ENCODE results near the gene LRRC61. TPM values are rescaled to one million over a fixed set of nuclear protein-coding genes. Genes with fewer than 3 reads are reported as not detected.

Gene LRRC61
- total RNA-seq, 2 donors from 2014 or later = 32.7 to 61.6 TPM

GRCh38 chr7:150361807-150362621 lies 38.9 kb downstream of the LRRC61 start:
- H3K27me3 Mint-ChIP-seq = no peaks in the 10 kb centered on the region
- peaks cover 19% of the 10 kb centered on the region for H3K4me1 Mint-ChIP-seq
- H3K9me3 Mint-ChIP-seq = no peaks in the 10 kb centered on the region
- H3K4me3 Mint-ChIP-seq = no peak overlapping the region
- ATAC-seq (replicated peaks) = no peak
- H3K27ac Mint-ChIP-seq = no peak overlapping the region
- no peaks in the 10 kb centered on the region for H3K36me3 Mint-ChIP-seq (ENCODE audit: low read depth)

DNA sequence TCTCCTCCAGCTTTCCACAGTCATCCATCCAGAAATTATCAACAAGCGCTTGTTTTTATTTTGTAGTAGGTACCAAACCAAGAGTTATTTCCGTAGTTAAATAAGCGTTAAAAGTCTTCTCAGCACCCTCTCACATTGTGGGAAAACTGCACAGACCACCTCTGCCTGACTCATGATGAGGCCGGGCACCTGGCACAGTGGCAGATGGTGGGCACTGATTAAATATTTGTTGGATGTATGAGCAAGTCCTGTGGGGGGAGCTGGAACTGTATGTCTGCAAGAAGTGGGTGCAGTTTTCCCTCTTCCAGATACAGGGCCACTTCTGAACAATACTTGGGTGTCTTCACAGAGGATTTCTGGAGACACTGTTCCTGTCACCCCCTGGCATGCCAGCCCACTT lies 40.2 kb downstream of the LRRC61 start:
- H3K4me1 Mint-ChIP-seq = peaks cover 13% of the 10 kb centered on the region
- H3K4me3 Mint-ChIP-seq = no peak overlapping the region
- H3K27me3 Mint-ChIP-seq = no peaks in the 10 kb centered on the region
- H3K27ac Mint-ChIP-seq = no peak overlapping the region
- ATAC-seq (replicated peaks) = no peak
- H3K9me3 Mint-ChIP-seq = no peaks in the 10 kb centered on the region
- H3K36me3 Mint-ChIP-seq (ENCODE audit: low read depth) = no peaks in the 10 kb centered on the region

GRCh38 chr7:150363872-150364271 lies 40.7 kb downstream of the LRRC61 start:
- H3K4me3 Mint-ChIP-seq = no peak overlapping the region
- peaks cover under 1% of the 10 kb centered on the region for H3K36me3 Mint-ChIP-seq (ENCODE audit: low read depth)
- H3K27ac Mint-ChIP-seq = no peak overlapping the region
- H3K9me3 Mint-ChIP-seq = no peaks in the 10 kb centered on the region
- peaks cover 13% of the 10 kb centered on the region for H3K4me1 Mint-ChIP-seq
- no peak for ATAC-seq (replicated peaks)
- H3K27me3 Mint-ChIP-seq = no peaks in the 10 kb centered on the region

- H3K9me3 Mint-ChIP-seq = no peaks in the 10 kb centered on the region
- peaks cover 10% of the 10 kb centered on the region for H3K36me3 Mint-ChIP-seq (ENCODE audit: low read depth)
- ATAC-seq (replicated peaks) = no peak
- peaks cover 1% of the 10 kb centered on the region for H3K4me1 Mint-ChIP-seq
- no peak overlapping the region for H3K4me3 Mint-ChIP-seq
- no peak overlapping the region for H3K27ac Mint-ChIP-seq
- no peaks in the 10 kb centered on the region for H3K27me3 Mint-ChIP-seq
Observed at GRCh38 chr7:150365194-150365593, 42.0 kb downstream of the LRRC61 start.

- Mint-ChIP-seq H3K9me3 (no peaks in the 10 kb centered on the region), H3K4me1 (peaks cover 3% of the 10 kb centered on the region), H3K27ac (peak overlapping the region; percentile 28), H3K36me3 (ENCODE audit: low read depth) (peaks cover 10% of the 10 kb centered on the region), H3K27me3 (no peaks in the 10 kb centered on the region), H3K4me3 (no peak overlapping the region)
- no peak for ATAC-seq (replicated peaks)
Observed at GRCh38 chr7:150365673-150366398, 42.7 kb downstream of the LRRC61 start.

DNA sequence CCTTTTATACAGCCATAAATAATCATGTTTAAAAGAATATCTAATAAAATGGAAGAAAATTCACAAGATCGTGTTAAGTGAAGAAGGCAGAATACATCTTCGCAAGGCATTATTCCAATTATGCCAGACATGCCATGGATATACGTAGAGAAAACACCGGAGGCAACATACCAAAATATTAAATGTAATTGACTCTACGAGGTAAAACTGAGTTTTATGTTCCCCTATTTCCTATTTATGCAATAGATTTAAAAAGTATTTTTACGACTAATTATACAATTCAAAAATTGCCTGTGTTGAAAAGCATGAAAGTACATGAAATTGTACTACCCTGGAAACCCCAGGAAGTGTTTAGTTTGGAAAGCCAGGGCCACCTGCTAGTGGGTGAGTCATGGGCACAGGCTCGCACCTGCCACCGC lies 44.5 kb downstream of the LRRC61 start:
- ATAC-seq (replicated peaks) = no peak
- Mint-ChIP-seq H3K27me3 (no peaks in the 10 kb centered on the region), H3K4me1 (peaks cover 4% of the 10 kb centered on the region), H3K9me3 (no peaks in the 10 kb centered on the region), H3K4me3 (peak overlapping the region; percentile 90), H3K36me3 (ENCODE audit: low read depth) (peaks cover 13% of the 10 kb centered on the region), H3K27ac (peak overlapping the region; percentile 88)

- peak within 1 kb of the TSS; percentile 94 for H3K27ac Mint-ChIP-seq
- peaks cover 4% of the 10 kb centered on the region for H3K4me1 Mint-ChIP-seq
- peak within 1 kb of the TSS; percentile 90 for H3K4me3 Mint-ChIP-seq
- H3K36me3 Mint-ChIP-seq (ENCODE audit: low read depth) = peaks cover 19% of the 10 kb centered on the region
- peak; percentile 76 for ATAC-seq (replicated peaks)
- H3K27me3 Mint-ChIP-seq = no peaks in the 10 kb centered on the region
- no peaks in the 10 kb centered on the region for H3K9me3 Mint-ChIP-seq
Observed at GRCh38 chr7:150368096-150368883, 45.1 kb downstream of the LRRC61 start, which contains the start of gene REPIN1. Gene REPIN1, plus strand, starts transcription at chr7:150368822. Its CDS starts 890 bp downstream, at chr7:150369712.

- Mint-ChIP-seq H3K4me3 (peak overlapping the region; percentile 90), H3K4me1 (peaks cover 7% of the 10 kb centered on the region)
- ATAC-seq (replicated peaks) = peak; percentile 61
Observed at GRCh38 chr7:150368884-150369747, 46.0 kb downstream of the LRRC61 start.

GRCh38 chr7:150369748-150370501 lies 46.8 kb downstream of the LRRC61 start:
- H3K27ac Mint-ChIP-seq = peak overlapping the region; percentile 94
- peaks cover 32% of the 10 kb centered on the region for H3K36me3 Mint-ChIP-seq (ENCODE audit: low read depth)
- ATAC-seq (replicated peaks) = no peak
- H3K9me3 Mint-ChIP-seq = no peaks in the 10 kb centered on the region
- H3K4me1 Mint-ChIP-seq = peaks cover 7% of the 10 kb centered on the region
- no peaks in the 10 kb centered on the region for H3K27me3 Mint-ChIP-seq
- H3K4me3 Mint-ChIP-seq = peak overlapping the region; percentile 90

More at GRCh38 chr7:150368884-150369747, 46.0 kb downstream of the LRRC61 start:
- peaks cover 26% of the 10 kb centered on the region for H3K36me3 Mint-ChIP-seq (ENCODE audit: low read depth)
- no peaks in the 10 kb centered on the region for H3K27me3 Mint-ChIP-seq
- H3K27ac Mint-ChIP-seq = peak overlapping the region; percentile 94
- H3K9me3 Mint-ChIP-seq = no peaks in the 10 kb centered on the region

GRCh38 chr7:150370612-150371071 lies 47.5 kb downstream of the LRRC61 start:
- H3K36me3 Mint-ChIP-seq (ENCODE audit: low read depth) = peaks cover 32% of the 10 kb centered on the region
- peaks cover 8% of the 10 kb centered on the region for H3K4me1 Mint-ChIP-seq
- H3K27me3 Mint-ChIP-seq = no peaks in the 10 kb centered on the region
- ATAC-seq (replicated peaks) = no peak
- H3K9me3 Mint-ChIP-seq = no peaks in the 10 kb centered on the region
- peak overlapping the region; percentile 90 for H3K4me3 Mint-ChIP-seq
- H3K27ac Mint-ChIP-seq = no peak overlapping the region

GRCh38 chr7:150371131-150371995 lies 48.2 kb downstream of the LRRC61 start:
- ATAC-seq (replicated peaks) = no peak
- H3K4me1 Mint-ChIP-seq = peaks cover 15% of the 10 kb centered on the region
- no peaks in the 10 kb centered on the region for H3K9me3 Mint-ChIP-seq
- H3K27me3 Mint-ChIP-seq = no peaks in the 10 kb centered on the region
- no peak overlapping the region for H3K4me3 Mint-ChIP-seq
- no peak overlapping the region for H3K27ac Mint-ChIP-seq
- peaks cover 32% of the 10 kb centered on the region for H3K36me3 Mint-ChIP-seq (ENCODE audit: low read depth)

GRCh38 chr7:150371996-150372270 lies 48.8 kb downstream of the LRRC61 start:
- ATAC-seq (replicated peaks) = no peak
- no peaks in the 10 kb centered on the region for H3K9me3 Mint-ChIP-seq
- peaks cover 18% of the 10 kb centered on the region for H3K4me1 Mint-ChIP-seq
- H3K27me3 Mint-ChIP-seq = no peaks in the 10 kb centered on the region
- H3K4me3 Mint-ChIP-seq = no peak overlapping the region
- H3K27ac Mint-ChIP-seq = no peak overlapping the region
- peaks cover 32% of the 10 kb centered on the region for H3K36me3 Mint-ChIP-seq (ENCODE audit: low read depth)

Measured in activated T-helper 17 cell treated with anti-CD3 and anti-CD28 coated beads, Interleukin-2, amount 50 U/mL, for 72 hours (primary cell).